ENCODE data around the gene SLC12A8.
A peak's percentile ranks its signal among the peaks of the same experiment; 100 is the strongest.

GRCh38 chr3:125119752-125120378, 92.7 kb downstream of the SLC12A8 start:
- 0 out of 2 replicates have a peak, but pooled peaks have one; percentile 15 for TF ChIP-seq MYC (IDR thresholded peaks at IDR 0.05; ENCODE audit: low read depth, low read length)
- no peak for TF ChIP-seq CTCF (IDR thresholded peaks at IDR 0.05; ENCODE audit: low read depth, low read length)
- TF ChIP-seq POLR2A (IDR thresholded peaks at IDR 0.05; ENCODE audit: extremely low read depth, insufficient read length), result no peak
